Body of pancreas (tissue), 4 donors: ENCODE data around the gene KPRP. TPM values are rescaled to one million over a fixed set of nuclear protein-coding genes. Genes with fewer than 3 reads are reported as not detected.

Experiments used
- ATAC-seq: fragments of 150-250 bp; one replicate; pipeline ENCODE4 v1.9.1; 2016
- DNase-seq, 4 donors: peaks; one replicate each; pipeline ENCODE4 v3.0.0-alpha.2; 2019
- H3K27ac ChIP-seq, 4 donors: fragments of 200-600 bp; sonication (generic); 1 replicate in 3 of 4; 2 replicates in 1 of 4; pipeline versions ENCODE4 v1.5.1 to v1.6.1; 2016 to 2019; ENCODE audit warnings: mild to moderate bottlenecking in 1 of 4, mixed read lengths in 1 of 4, moderate library complexity in 1 of 4
- H3K27me3 ChIP-seq, 2 donors: fragments of 200-600 bp; sonication (generic); one replicate each; pipeline ENCODE4 v1.6.0; 2016; ENCODE audit warnings: mild to moderate bottlenecking in 1 of 2
- H3K36me3 ChIP-seq, 2 donors: fragments of 200-600 bp; sonication (generic); replicated peaks in 1 of 2; 2 replicates each; pipeline ENCODE4 v1.5.1; 2016; ENCODE audit warnings: low read depth in 2 of 2; ENCODE audit not compliant: insufficient read depth in 1 of 2
- H3K4me1 ChIP-seq: fragments of 200-600 bp; sonication (generic); one replicate; pipeline ENCODE4 v1.6.0; 2016
- H3K4me3 ChIP-seq, 2 donors: fragments of 200-600 bp; sonication (generic); 1 replicate in 1 of 2; 2 replicates in 1 of 2; pipeline ENCODE4 v1.5.1; 2016 to 2019
- H3K9me3 ChIP-seq, 3 donors: fragments of 200-600 bp; sonication (generic); 1 replicate in 2 of 3; 2 replicates in 1 of 3; pipeline ENCODE4 v1.5.1; 2016
- POLR2A ChIP-seq, 3 donors: fragments of 450-650 bp; IDR thresholded peaks; one replicate each; pipeline ENCODE4 v1.6.1; 2016; ENCODE audit warnings: antibody characterized with exemption in 3 of 3, mild to moderate bottlenecking in 2 of 3
- WGBS, 2 donors: methylation state at CpG; one replicate each; pipeline ENCODE4 v1.1.5; 2017; 5-methylcytosine and 5-hydroxymethylcytosine counted together
- intact Hi-C: fragments of 100-400 bp; cut with DNase I; formaldehyde crosslinking; loops from one replicate; pipeline ENCODE4 v1.15.1; 2023
- total RNA-seq, 2 donors: library from RNA; depleted of rRNA; stranded (reverse); fragments of >200 nt; gene quantifications; one replicate each; pipeline ENCODE4 v1.1.0, GENCODE V29; 2016
- TF ChIP-seq, protein P1 (sequence below), 7 experiments: fragments of 450-650 bp in 4 of 7; fragments of 200-600 bp in 3 of 7; sonication (generic) in 3 of 7; IDR thresholded peaks; one replicate each; pipeline ENCODE4 v1.5.1; 2016 to 2019; ENCODE audit warnings: antibody characterized with exemption in 7 of 7

Gene KPRP
- total RNA-seq, 2 donors from 2014 or later: not detected

DNA sequence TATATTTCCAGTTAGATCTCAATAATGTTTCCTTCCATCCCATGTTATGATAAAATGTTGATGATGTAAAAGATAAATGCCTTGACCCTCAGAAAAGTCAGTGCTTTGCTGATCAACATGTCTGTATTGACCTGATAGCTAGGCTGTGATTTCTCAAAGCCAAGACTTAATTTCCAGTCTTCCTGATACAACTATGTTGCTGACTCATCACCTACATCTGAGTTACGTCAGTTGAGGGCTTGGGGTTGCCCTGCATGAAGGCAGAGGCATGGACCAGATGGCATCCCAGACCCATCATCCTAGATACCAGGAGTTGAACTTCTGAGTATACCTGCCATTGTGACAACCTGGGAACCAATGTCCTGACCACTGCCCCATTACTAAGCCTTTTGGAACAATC lies 43.5 kb downstream of the KPRP start:
- H3K4me1 ChIP-seq: no peaks in the 10 kb centered on the region
- no peaks in the 10 kb centered on the region for H3K9me3 ChIP-seq
- H3K4me3 ChIP-seq: no peak overlapping the region
- intact Hi-C loops: no loop called here
- TF ChIP-seq POLR2A (IDR thresholded peaks at IDR 0.05): no peak
- TF ChIP-seq, protein P1, sequence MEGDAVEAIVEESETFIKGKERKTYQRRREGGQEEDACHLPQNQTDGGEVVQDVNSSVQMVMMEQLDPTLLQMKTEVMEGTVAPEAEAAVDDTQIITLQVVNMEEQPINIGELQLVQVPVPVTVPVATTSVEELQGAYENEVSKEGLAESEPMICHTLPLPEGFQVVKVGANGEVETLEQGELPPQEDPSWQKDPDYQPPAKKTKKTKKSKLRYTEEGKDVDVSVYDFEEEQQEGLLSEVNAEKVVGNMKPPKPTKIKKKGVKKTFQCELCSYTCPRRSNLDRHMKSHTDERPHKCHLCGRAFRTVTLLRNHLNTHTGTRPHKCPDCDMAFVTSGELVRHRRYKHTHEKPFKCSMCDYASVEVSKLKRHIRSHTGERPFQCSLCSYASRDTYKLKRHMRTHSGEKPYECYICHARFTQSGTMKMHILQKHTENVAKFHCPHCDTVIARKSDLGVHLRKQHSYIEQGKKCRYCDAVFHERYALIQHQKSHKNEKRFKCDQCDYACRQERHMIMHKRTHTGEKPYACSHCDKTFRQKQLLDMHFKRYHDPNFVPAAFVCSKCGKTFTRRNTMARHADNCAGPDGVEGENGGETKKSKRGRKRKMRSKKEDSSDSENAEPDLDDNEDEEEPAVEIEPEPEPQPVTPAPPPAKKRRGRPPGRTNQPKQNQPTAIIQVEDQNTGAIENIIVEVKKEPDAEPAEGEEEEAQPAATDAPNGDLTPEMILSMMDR (IDR thresholded peaks at IDR 0.05): no peak
- no peak overlapping the region for H3K27ac ChIP-seq
- ATAC-seq (no peak), DNase-seq (no peak)
- 40 to 56% methylated on average over 1 of the region's 1 CpG for WGBS, 2 donors
- H3K27me3 ChIP-seq: no peaks in the 10 kb centered on the region
- H3K36me3 ChIP-seq: no peaks in the 10 kb centered on the region

- WGBS, 2 donors: 48 to 54% methylated on average over 2 to 3 of the region's 3 CpGs
- no peaks in the 10 kb centered on the region for H3K9me3 ChIP-seq
- H3K4me1 ChIP-seq: no peaks in the 10 kb centered on the region
- no peak for ATAC-seq
- H3K36me3 ChIP-seq: no peaks in the 10 kb centered on the region
- H3K27ac ChIP-seq: no peak within 1 kb of the TSS
- intact Hi-C loops: no loop called here
- H3K4me3 ChIP-seq: no peak within 1 kb of the TSS
- TF ChIP-seq POLR2A (IDR thresholded peaks at IDR 0.05): no peak
- TF ChIP-seq, protein P1 (IDR thresholded peaks at IDR 0.05): no peak
- no peaks in the 10 kb centered on the region for H3K27me3 ChIP-seq
- DNase-seq: no peak
Measured at GRCh38 chr1:152806576-152806975, 48.8 kb downstream of the KPRP start, which contains the start of gene LCE1C. Gene LCE1C (minus strand): TSS chr1:152806651. CDS start chr1:152805478, 1,173 bp downstream.

GRCh38 chr1:152811050-152811449 lies 53.2 kb downstream of the KPRP start:
- Histone ChIP-seq H3K27ac (no peak overlapping the region), H3K4me3 (no peak overlapping the region), H3K36me3 (no peaks in the 10 kb centered on the region), H3K4me1 (no peaks in the 10 kb centered on the region), H3K27me3 (no peaks in the 10 kb centered on the region), H3K9me3 (no peaks in the 10 kb centered on the region)
- TF ChIP-seq, protein P1 (IDR thresholded peaks at IDR 0.05): no peak
- TF ChIP-seq POLR2A (IDR thresholded peaks at IDR 0.05): no peak
- intact Hi-C loops: no loop called here
- no peak for DNase-seq
- no peak for ATAC-seq
- 61 to 75% methylated on average over 1 to 2 of the region's 2 CpGs for WGBS, 2 donors

Other genes starting within 250 kb of the KPRP start
- not detected for gene LCE5A, start 247.2 kb upstream of the KPRP start, total RNA-seq
- gene CRCT1, start 243.5 kb upstream of the KPRP start, total RNA-seq: not detected
- gene LCE3E, start 191.2 kb upstream of the KPRP start, total RNA-seq: not detected
- gene LCE3D, start 177.5 kb upstream of the KPRP start, total RNA-seq: not detected
- gene LCE3C, start 157.8 kb upstream of the KPRP start, total RNA-seq: not detected
- gene LCE3B, start 144.2 kb upstream of the KPRP start, total RNA-seq: not detected
- not detected for gene LCE3A, start 134.9 kb upstream of the KPRP start, total RNA-seq
- not detected for gene LCE2D, start 94.6 kb upstream of the KPRP start, total RNA-seq
- gene LCE2C, start 82.7 kb upstream of the KPRP start, total RNA-seq: not detected
- not detected for gene LCE2B, start 71.9 kb upstream of the KPRP start, total RNA-seq
- gene LCE2A, start 59.7 kb upstream of the KPRP start, total RNA-seq: not detected
- not detected for gene LCE4A, start 49.9 kb upstream of the KPRP start, total RNA-seq
- not detected for gene LCE1F, start 17.1 kb downstream of the KPRP start, total RNA-seq
- not detected for gene LCE1E, start 28.2 kb downstream of the KPRP start, total RNA-seq
- not detected for gene LCE1D, start 38.7 kb downstream of the KPRP start, total RNA-seq
- not detected for gene LCE1C, start 48.6 kb downstream of the KPRP start, total RNA-seq
- not detected for gene LCE1B, start 53.9 kb downstream of the KPRP start, total RNA-seq
- not detected for gene LCE1A, start 69.4 kb downstream of the KPRP start, total RNA-seq
- gene LCE6A, start 84.8 kb downstream of the KPRP start, total RNA-seq: not detected
- not detected for gene LCE7A, start 102.0 kb downstream of the KPRP start, total RNA-seq
- not detected for gene SMCP, start 120.3 kb downstream of the KPRP start, total RNA-seq
- gene IVL, start 150.5 kb downstream of the KPRP start, total RNA-seq: not detected
- not detected for gene SPRR5, start 189.2 kb downstream of the KPRP start, total RNA-seq
- not detected for gene SPRR4, start 212.6 kb downstream of the KPRP start, total RNA-seq
- gene SPRR1A, start 226.1 kb downstream of the KPRP start, total RNA-seq: not detected
- not detected for gene SPRR3, start 243.7 kb downstream of the KPRP start, total RNA-seq